T-helper 1 cell treated with Interleukin-12 subunit alpha and Interleukin-12 subunit beta and Interleukin-4 antibody, amounts not matched to agents 30 ng/mL and 1 ng/mL, for 36 hours (primary cell): ENCODE results near the gene IFI27. TPM values are rescaled to one million over a fixed set of nuclear protein-coding genes. Genes with fewer than 3 reads are reported as not detected.
"Not testable (repeated sequence)": the region's sequence is repeated elsewhere in the genome, so short reads cannot be mapped to it uniquely, and the experiment has no call there.

Source experiments
- intact Hi-C: fragments of 100-400 bp; cut with micrococcal nuclease; formaldehyde crosslinking; loops from one replicate; pipeline ENCODE4 v1.15.1; 2024
- total RNA-seq: library from RNA; stranded (reverse); gene quantifications from 2 replicates; pipeline ENCODE4 v1.2.3, GENCODE V29; 2022

Gene IFI27
- total RNA-seq, 1 donor from 2014 or later: 127 TPM

- intact Hi-C loops: no loop called here
Observed at GRCh38 chr14:94145902-94146527, 35.5 kb downstream of the IFI27 start.

- intact Hi-C loops: no loop called here
Observed at GRCh38 chr14:94152676-94153075, 42.1 kb downstream of the IFI27 start.

- intact Hi-C loops: no loop called here
Observed at GRCh38 chr14:94153750-94154342, 43.3 kb downstream of the IFI27 start.

- intact Hi-C loops: not testable (repeated sequence)
Observed at GRCh38 chr14:94156143-94156542, 45.6 kb downstream of the IFI27 start.

GRCh38 chr14:94157197-94157596 lies 46.7 kb downstream of the IFI27 start:
- intact Hi-C loops: no loop called here

- intact Hi-C loops: no loop called here
Observed at GRCh38 chr14:94158239-94158883, 47.8 kb downstream of the IFI27 start.

GRCh38 chr14:94161058-94161457 lies 50.5 kb downstream of the IFI27 start:
- intact Hi-C loops: no loop called here

GRCh38 chr14:94161981-94162380 lies 51.4 kb downstream of the IFI27 start:
- intact Hi-C loops: no loop called here

- intact Hi-C loops: no loop called here
Observed at GRCh38 chr14:94162466-94162865, 51.9 kb downstream of the IFI27 start.

- intact Hi-C loops: no loop called here
Observed at GRCh38 chr14:94163796-94164195, 53.3 kb downstream of the IFI27 start.

GRCh38 chr14:94164685-94165431 lies 54.3 kb downstream of the IFI27 start:
- intact Hi-C loops: no loop called here

GRCh38 chr14:94165744-94166143 lies 55.2 kb downstream of the IFI27 start:
- intact Hi-C loops: no loop called here

Other genes starting within 250 kb of the IFI27 start
- gene FAM181A, start 183.4 kb upstream of the IFI27 start, total RNA-seq: not detected in 2 replicates
- gene ASB2, start 134.2 kb upstream of the IFI27 start, total RNA-seq: 62.2 and 66.6 TPM in 2 replicates
- gene CCDC197, start 113.4 kb upstream of the IFI27 start, total RNA-seq: 0.15 TPM in 1 of 2 replicates, not detected in the other
- gene OTUB2, start 84.4 kb upstream of the IFI27 start, total RNA-seq: 2.9 and 3.3 TPM in 2 replicates
- 206 and 208 TPM in 2 replicates for gene DDX24, start 29.5 kb upstream of the IFI27 start, total RNA-seq
- gene IFI27L1, start 29.4 kb upstream of the IFI27 start, total RNA-seq: 32.2 and 32.4 TPM in 2 replicates
- gene IFI27L2, start 18.9 kb downstream of the IFI27 start, total RNA-seq: 68.1 and 74.2 TPM in 2 replicates
- gene PPP4R4, start 63.6 kb downstream of the IFI27 start, total RNA-seq: 0.59 and 0.88 TPM in 2 replicates
- gene SERPINA10, start 182.5 kb downstream of the IFI27 start, total RNA-seq: not detected in 2 replicates
- not detected in 2 replicates for gene SERPINA6, start 212.6 kb downstream of the IFI27 start, total RNA-seq